Immature natural killer cell (primary cell): ENCODE data around the gene OR13G1. TPM values are rescaled to one million over a fixed set of nuclear protein-coding genes. Genes with fewer than 3 reads are reported as not detected.

ENCODE experiments used
- DNase-seq, 3 donors: peaks; one replicate each; pipeline ENCODE4 v3.0.0; 2022; ENCODE audit warnings: mixed read lengths in 1 of 3
- H3K27ac Mint-ChIP-seq, 6 donors: one replicate each; pipeline ENCODE4 v1.8.0; 2020; ENCODE audit warnings: mixed read lengths in 6 of 6, mild to moderate bottlenecking in 5 of 6, inconsistent platforms in 4 of 6, moderate library complexity in 3 of 6
- H3K27me3 Mint-ChIP-seq, 3 donors: one replicate each; pipeline ENCODE4 v1.8.0; 2020 to 2021; ENCODE audit warnings: low read depth in 3 of 3, mild to moderate bottlenecking in 3 of 3, mixed read lengths in 3 of 3, moderate library complexity in 3 of 3, inconsistent platforms in 1 of 3
- H3K36me3 Mint-ChIP-seq, 3 donors: one replicate each; pipeline ENCODE4 v1.8.0; 2020; ENCODE audit warnings: mixed read lengths in 3 of 3, inconsistent platforms in 2 of 3, mild to moderate bottlenecking in 2 of 3
- H3K4me1 Mint-ChIP-seq, 2 donors: one replicate each; pipeline ENCODE4 v1.8.0; 2020; ENCODE audit warnings: inconsistent platforms in 2 of 2, mild to moderate bottlenecking in 2 of 2, mixed read lengths in 2 of 2, moderate library complexity in 1 of 2
- H3K4me3 Mint-ChIP-seq, 5 donors: one replicate each; pipeline ENCODE4 v1.8.0; 2020; ENCODE audit warnings: mild to moderate bottlenecking in 5 of 5, mixed read lengths in 5 of 5, inconsistent platforms in 3 of 5, moderate library complexity in 3 of 5
- H3K9me3 Mint-ChIP-seq, 6 donors: one replicate each; pipeline ENCODE4 v1.8.0; 2020; ENCODE audit warnings: mild to moderate bottlenecking in 6 of 6, mixed read lengths in 6 of 6, inconsistent platforms in 4 of 6, moderate library complexity in 3 of 6
- polyA plus RNA-seq, 3 donors: library from polyadenylated mRNA; unstranded; fragments of 300-500 nt; fragmentation: Illumina TruSeq; gene quantifications; one replicate each; pipeline ENCODE4 v1.2.3, GENCODE V29; 2021

The OR13G1 gene
- polyA plus RNA-seq, 3 donors from 2014 or later = not detected

DNA sequence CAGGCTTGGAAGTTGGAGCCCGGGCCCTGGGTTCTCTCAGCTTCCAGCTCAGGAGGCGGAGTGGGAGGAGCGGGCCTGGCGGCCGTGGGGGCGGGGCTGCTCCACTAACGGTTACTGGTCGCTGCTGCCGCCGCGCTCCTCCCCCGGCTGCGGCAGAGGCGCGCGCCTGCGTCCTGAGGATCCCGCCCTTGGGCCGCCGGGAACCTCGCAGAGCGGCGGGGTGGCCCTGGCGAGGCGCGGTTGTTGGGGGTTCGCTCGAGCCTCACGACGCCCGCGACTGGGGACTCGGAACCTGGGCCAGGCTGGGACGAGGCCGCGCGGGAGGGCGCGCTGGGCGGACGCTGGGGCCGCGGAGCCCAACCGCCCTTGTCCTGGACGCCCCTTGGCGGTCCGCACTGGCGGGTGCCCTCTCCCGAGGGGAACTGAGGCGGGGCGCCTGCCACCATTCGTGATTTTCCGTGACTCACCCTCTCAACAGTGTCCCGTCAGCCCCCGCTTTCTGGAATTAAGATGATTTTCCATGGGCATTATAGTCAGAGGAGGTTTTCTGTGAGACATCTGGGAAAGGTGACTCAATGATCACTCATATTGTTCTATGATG is 40.1 kb downstream of the OR13G1 start:
- no peaks in the 10 kb centered on the region for H3K36me3 Mint-ChIP-seq
- H3K27ac Mint-ChIP-seq = no peak overlapping the region
- peaks cover 2 to 5% of the 10 kb centered on the region in 2 donors for H3K4me1 Mint-ChIP-seq
- H3K27me3 Mint-ChIP-seq = peaks cover 2 to 5% (median 4%) of the 10 kb centered on the region in 3 donors
- H3K9me3 Mint-ChIP-seq = peaks cover 0 to 14% (median 6%) of the 10 kb centered on the region in 6 donors
- DNase-seq = peak in 2 of 3 donors; percentile 12 to 19
- H3K4me3 Mint-ChIP-seq = peak overlapping the region in 2 of 5 donors; percentile 12 to 70

DNA sequence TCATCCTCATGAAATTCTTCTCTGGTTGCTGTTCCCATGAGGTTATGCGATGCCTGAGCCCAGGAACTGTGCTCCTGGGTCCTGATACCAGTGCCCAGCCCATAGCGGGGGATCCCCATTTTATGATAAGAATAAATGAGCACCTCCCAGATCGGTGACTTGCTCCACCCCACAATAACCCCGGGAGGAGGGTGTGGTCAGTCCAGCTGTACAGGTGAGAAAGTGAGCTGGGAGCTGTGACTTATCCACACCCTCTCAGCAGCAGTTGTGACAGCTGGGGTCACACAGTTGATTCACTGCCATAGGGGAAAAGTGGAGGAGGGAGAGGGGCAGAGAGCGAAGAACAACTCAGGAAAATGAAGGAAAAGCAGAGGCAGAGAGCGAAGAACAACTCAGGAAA is 40.8 kb downstream of the OR13G1 start:
- DNase-seq = no peak
- H3K36me3 Mint-ChIP-seq = no peaks in the 10 kb centered on the region
- peaks cover 2 to 5% of the 10 kb centered on the region in 2 donors for H3K4me1 Mint-ChIP-seq
- no peak overlapping the region for H3K27ac Mint-ChIP-seq
- peaks cover 4 to 7% (median 5%) of the 10 kb centered on the region in 3 donors for H3K27me3 Mint-ChIP-seq
- peak overlapping the region in 4 of 5 donors; percentile 6 to 70 (median 36) for H3K4me3 Mint-ChIP-seq
- peaks cover 0 to 14% (median 5%) of the 10 kb centered on the region in 6 donors for H3K9me3 Mint-ChIP-seq

DNA sequence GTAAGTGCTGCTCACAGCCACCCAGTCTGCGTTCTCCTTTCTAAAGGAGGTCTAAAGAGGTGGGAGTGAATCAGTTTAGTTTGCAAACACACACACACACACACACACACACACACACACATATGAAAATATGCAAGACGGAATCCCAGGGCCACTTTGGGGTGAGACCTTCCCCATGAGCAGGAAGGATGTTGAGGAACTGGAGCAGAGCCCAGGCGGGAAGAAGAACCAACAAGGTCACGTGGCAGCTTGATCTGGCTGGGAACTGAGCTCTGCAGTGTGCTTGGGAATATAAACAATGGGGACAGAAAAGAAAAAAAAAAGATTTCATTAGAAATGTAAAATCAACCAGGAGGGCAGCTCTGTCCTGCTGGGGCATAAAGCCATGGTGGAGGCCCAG is 41.5 kb downstream of the OR13G1 start:
- peaks cover 5 to 7% (median 5%) of the 10 kb centered on the region in 3 donors for H3K27me3 Mint-ChIP-seq

DNA sequence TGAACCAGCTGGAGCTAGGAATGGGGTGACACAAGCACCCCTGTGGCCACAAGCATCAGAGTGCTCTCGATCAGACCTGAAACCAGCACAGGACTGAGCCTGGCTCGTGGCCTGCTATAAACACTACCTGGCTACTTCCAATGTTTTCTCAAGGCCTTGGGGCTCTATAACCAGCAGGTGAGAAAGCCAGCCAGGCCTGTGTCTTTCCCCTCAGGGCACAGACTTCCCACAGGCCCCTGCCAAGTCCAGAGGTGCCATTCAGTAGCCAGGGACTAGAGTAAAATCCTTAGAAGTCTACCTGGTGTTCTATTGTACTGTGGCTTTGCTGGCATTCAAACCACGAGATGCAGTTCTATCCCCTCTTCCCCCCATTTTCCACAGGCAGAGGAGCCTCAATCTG is 51.6 kb downstream of the OR13G1 start:
- Mint-ChIP-seq H3K36me3 (no peaks in the 10 kb centered on the region), H3K4me1 (no peaks in the 10 kb centered on the region), H3K4me3 (no peak overlapping the region), H3K9me3 (peaks cover 0 to 8% (median 4%) of the 10 kb centered on the region in 6 donors), H3K27ac (no peak overlapping the region), H3K27me3 (peaks cover 0 to 4% (median 2%) of the 10 kb centered on the region in 3 donors)
- DNase-seq = no peak

More for the DNA sequence above, 41.5 kb downstream of the OR13G1 start:
- Mint-ChIP-seq H3K36me3 (no peaks in the 10 kb centered on the region), H3K4me3 (no peak overlapping the region), H3K27ac (no peak overlapping the region), H3K4me1 (peaks cover 2 to 5% of the 10 kb centered on the region in 2 donors), H3K9me3 (peaks cover 0 to 14% (median 5%) of the 10 kb centered on the region in 6 donors)
- no peak for DNase-seq

Other genes with a start within 250 kb of the OR13G1 start
- not detected for gene OR2B11, start 221.6 kb downstream of the OR13G1 start, polyA plus RNA-seq
- not detected for gene OR2C3, start 143.3 kb downstream of the OR13G1 start, polyA plus RNA-seq
- gene GCSAML, start 130.6 kb downstream of the OR13G1 start, polyA plus RNA-seq = under 1 TPM in 2 of 3 donors, not detected in 1; 0.07 to 0.32 TPM
- not detected for gene OR2G2, start 91.4 kb downstream of the OR13G1 start, polyA plus RNA-seq
- gene OR2G3, start 74.2 kb downstream of the OR13G1 start, polyA plus RNA-seq = not detected
- gene OR6F1, start 36.9 kb upstream of the OR13G1 start, polyA plus RNA-seq = not detected
- not detected for gene OR14K1, start 58.9 kb upstream of the OR13G1 start, polyA plus RNA-seq
- gene OR14A2, start 68.4 kb upstream of the OR13G1 start, polyA plus RNA-seq = not detected
- gene OR1C1, start 80.8 kb upstream of the OR13G1 start, polyA plus RNA-seq = not detected
- not detected for gene OR14A16, start 144.4 kb upstream of the OR13G1 start, polyA plus RNA-seq
- gene OR11L1, start 162.2 kb upstream of the OR13G1 start, polyA plus RNA-seq = not detected
- 1 to 10 TPM; 1.1 to 2.3 (median 1.5) TPM for gene TRIM58, start 177.4 kb upstream of the OR13G1 start, polyA plus RNA-seq
- under 1 TPM in 2 of 3 donors, not detected in 1; 0.55 to 0.82 TPM for gene OR2W3, start 215.8 kb upstream of the OR13G1 start, polyA plus RNA-seq
- not detected for gene OR2T8, start 240.5 kb upstream of the OR13G1 start, polyA plus RNA-seq
- gene OR2AJ1, start 245.2 kb upstream of the OR13G1 start, polyA plus RNA-seq = not detected